WERI-Rb-1 (cell line): ENCODE results near the gene HMCN1.

ENCODE experiments used
- DNase-seq: peaks from one replicate; pipeline ENCODE4 v3.0.0-alpha.2; 2020
- H3K27ac ChIP-seq: fragments of 250-450 bp; sonication (Bioruptor Pico); 2 replicates; pipeline ENCODE4 v1.5.1; 2020; ENCODE audit warnings: mild to moderate bottlenecking, moderate library complexity
- H3K27me3 ChIP-seq: fragments of 250-450 bp; sonication (Bioruptor Pico); 2 replicates; pipeline ENCODE4 v1.5.1; 2021; ENCODE audit warnings: mild to moderate bottlenecking, low read depth, moderate library complexity; ENCODE audit not compliant: insufficient read depth, severe bottlenecking
- H3K36me3 ChIP-seq: fragments of 250-450 bp; sonication (Bioruptor Pico); 2 replicates; pipeline ENCODE4 v1.5.1; 2020; ENCODE audit warnings: mild to moderate bottlenecking, moderate library complexity
- H3K4me3 ChIP-seq: 2 replicates; pipeline ENCODE4 v1.5.1; 2011; ENCODE audit warnings: low read depth, mild to moderate bottlenecking, control low read depth, low read length
- H3K9me3 ChIP-seq: fragments of 250-450 bp; sonication (Bioruptor Pico); 2 replicates; pipeline ENCODE4 v1.5.1; 2021; ENCODE audit warnings: mild to moderate bottlenecking, moderate library complexity; ENCODE audit not compliant: severe bottlenecking
- TF ChIP-seq, protein P1 (sequence below): IDR thresholded peaks from 2 replicates; pipeline ENCODE4 v1.5.1; 2011; ENCODE audit warnings: low read depth, mild to moderate bottlenecking, control low read depth, inconsistent platforms, low read length

The HMCN1 gene

GRCh38 chr1:186220067-186220466 is 485.9 kb downstream of the HMCN1 start:
- no peaks in the 10 kb centered on the region for H3K9me3 ChIP-seq
- no peaks in the 10 kb centered on the region for H3K27me3 ChIP-seq
- H3K36me3 ChIP-seq, result no peaks in the 10 kb centered on the region
- H3K27ac ChIP-seq, result no peak overlapping the region
- TF ChIP-seq, protein P1, sequence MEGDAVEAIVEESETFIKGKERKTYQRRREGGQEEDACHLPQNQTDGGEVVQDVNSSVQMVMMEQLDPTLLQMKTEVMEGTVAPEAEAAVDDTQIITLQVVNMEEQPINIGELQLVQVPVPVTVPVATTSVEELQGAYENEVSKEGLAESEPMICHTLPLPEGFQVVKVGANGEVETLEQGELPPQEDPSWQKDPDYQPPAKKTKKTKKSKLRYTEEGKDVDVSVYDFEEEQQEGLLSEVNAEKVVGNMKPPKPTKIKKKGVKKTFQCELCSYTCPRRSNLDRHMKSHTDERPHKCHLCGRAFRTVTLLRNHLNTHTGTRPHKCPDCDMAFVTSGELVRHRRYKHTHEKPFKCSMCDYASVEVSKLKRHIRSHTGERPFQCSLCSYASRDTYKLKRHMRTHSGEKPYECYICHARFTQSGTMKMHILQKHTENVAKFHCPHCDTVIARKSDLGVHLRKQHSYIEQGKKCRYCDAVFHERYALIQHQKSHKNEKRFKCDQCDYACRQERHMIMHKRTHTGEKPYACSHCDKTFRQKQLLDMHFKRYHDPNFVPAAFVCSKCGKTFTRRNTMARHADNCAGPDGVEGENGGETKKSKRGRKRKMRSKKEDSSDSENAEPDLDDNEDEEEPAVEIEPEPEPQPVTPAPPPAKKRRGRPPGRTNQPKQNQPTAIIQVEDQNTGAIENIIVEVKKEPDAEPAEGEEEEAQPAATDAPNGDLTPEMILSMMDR, result no peak
- H3K4me3 ChIP-seq, result no peak overlapping the region
- no peak for DNase-seq

- TF ChIP-seq, protein P1, result no peak
- Histone ChIP-seq H3K27ac (no peak overlapping the region), H3K27me3 (no peaks in the 10 kb centered on the region), H3K9me3 (no peaks in the 10 kb centered on the region), H3K36me3 (no peaks in the 10 kb centered on the region), H3K4me3 (no peak overlapping the region)
- no peak for DNase-seq
Measured at GRCh38 chr1:186220911-186221310, 486.7 kb downstream of the HMCN1 start.

DNA sequence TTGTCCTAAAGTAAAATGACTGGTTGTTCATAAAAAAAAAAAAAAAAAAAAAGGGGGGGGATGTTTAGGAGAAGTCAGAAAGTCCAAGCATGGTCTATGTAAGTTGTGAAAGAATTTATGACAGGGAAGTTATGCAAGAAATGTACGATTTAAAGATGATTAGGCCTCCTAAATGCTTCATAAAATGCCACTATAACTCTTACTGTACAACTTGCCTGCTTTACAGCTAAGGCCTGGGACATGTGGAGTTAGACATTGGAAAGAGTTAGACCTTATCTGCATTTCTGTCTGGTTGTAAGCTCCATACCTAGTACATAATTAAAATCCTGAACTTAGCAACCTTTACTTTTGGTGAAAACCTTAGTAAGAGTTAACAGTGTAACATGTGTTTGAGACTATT is 490.9 kb downstream of the HMCN1 start:
- H3K27me3 ChIP-seq, result no peaks in the 10 kb centered on the region
- H3K4me3 ChIP-seq, result no peak overlapping the region
- no peaks in the 10 kb centered on the region for H3K36me3 ChIP-seq
- TF ChIP-seq, protein P1, result no peak
- no peaks in the 10 kb centered on the region for H3K9me3 ChIP-seq
- DNase-seq, result no peak
- H3K27ac ChIP-seq, result no peak overlapping the region

- Histone ChIP-seq H3K27ac (no peak overlapping the region), H3K27me3 (no peaks in the 10 kb centered on the region), H3K36me3 (no peaks in the 10 kb centered on the region), H3K9me3 (no peaks in the 10 kb centered on the region), H3K4me3 (no peak overlapping the region)
- DNase-seq, result no peak
- TF ChIP-seq, protein P1, result no peak
Measured at GRCh38 chr1:186228749-186229148, 494.6 kb downstream of the HMCN1 start.

DNA sequence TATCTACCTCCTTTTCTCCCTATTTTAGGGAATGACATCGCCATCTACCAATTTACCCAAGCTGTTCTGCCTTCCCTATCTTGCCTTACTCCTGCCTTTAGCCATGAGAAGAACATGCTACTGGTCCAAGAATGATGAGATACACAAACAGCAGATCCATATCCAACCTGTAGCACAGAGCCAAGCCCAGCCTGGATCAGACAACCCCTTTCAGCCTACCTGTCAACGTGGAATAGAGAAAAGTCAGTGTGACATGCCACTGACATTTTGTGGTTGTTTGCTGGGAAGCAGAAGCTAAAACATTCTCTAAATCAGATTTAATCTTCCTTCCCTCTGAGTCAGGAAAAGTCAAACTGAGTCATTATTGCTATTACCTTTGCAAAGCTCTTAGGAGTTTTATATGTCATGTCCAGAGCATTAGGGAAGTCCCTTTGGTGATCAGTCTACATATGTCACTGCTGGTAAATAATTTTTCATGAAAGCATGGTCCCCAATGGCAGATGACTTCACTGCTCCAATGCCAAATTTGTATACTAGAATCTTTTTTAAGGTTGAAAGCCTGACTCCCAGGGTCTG is 497.8 kb downstream of the HMCN1 start:
- no peak overlapping the region for H3K27ac ChIP-seq
- TF ChIP-seq, protein P1, result no peak

DNA sequence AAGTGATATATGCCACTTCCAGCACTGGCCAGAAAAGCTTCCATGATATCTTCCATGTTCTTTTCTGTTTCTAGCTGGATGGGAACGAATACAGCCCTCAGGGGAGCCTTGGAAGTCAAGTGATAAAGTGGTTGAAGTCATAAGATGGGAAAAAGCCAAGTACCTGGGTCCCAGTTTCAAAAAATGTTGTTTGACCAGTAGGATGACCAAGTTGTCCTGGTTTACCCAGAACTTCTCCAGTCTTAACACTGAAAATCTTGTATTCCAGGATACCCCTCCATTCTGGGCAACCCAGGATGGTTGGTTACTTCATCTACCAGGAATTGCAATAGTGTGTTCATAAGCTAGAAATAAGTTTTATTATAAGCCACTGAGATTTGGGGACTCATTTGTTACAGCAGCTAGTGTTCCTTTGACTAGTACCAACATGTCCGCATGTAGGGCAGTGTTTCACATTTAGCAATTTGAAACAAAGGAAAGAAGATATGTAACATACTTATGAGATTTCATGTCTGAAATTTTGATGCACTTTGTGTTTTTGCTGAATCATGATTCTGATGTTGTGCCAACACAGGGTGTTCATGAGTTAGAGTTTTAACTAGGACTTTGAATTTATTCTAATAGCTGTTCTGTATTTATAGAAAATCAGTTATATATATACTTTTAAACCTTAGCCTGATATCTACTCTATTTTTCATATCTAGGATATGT is 500.9 kb downstream of the HMCN1 start:
- no peaks in the 10 kb centered on the region for H3K36me3 ChIP-seq
- no peaks in the 10 kb centered on the region for H3K9me3 ChIP-seq
- H3K4me3 ChIP-seq, result no peak overlapping the region
- H3K27ac ChIP-seq, result no peak overlapping the region
- TF ChIP-seq, protein P1, result no peak
- no peaks in the 10 kb centered on the region for H3K27me3 ChIP-seq
- DNase-seq, result no peak

More for the DNA sequence above, 497.8 kb downstream of the HMCN1 start:
- no peak for DNase-seq
- Histone ChIP-seq H3K9me3 (no peaks in the 10 kb centered on the region), H3K27me3 (no peaks in the 10 kb centered on the region), H3K4me3 (no peak overlapping the region), H3K36me3 (no peaks in the 10 kb centered on the region)
